H9 (cell line): ENCODE data around the gene NOS1AP. TPM values are rescaled to one million over a fixed set of nuclear protein-coding genes. Genes with fewer than 3 reads are reported as not detected.

Experiments
- DNase-seq: peaks from one replicate; pipeline ENCODE4 v3.0.0-alpha.2; 2017
- H2AFZ ChIP-seq: one replicate; pipeline ENCODE4 v1.6.1; 2013; ENCODE audit warnings: mild to moderate bottlenecking, low read length, control low read depth, moderate library complexity
- H2AK5ac ChIP-seq: 2 replicates; pipeline ENCODE4 v1.6.1; 2013; ENCODE audit warnings: low read length, control low read depth, mixed read lengths; ENCODE audit not compliant: insufficient read length
- H2BK120ac ChIP-seq: one replicate; pipeline ENCODE4 v1.6.1; 2013; ENCODE audit warnings: low read depth, mild to moderate bottlenecking, low read length, control low read depth, inconsistent platforms; ENCODE audit not compliant: poor library complexity, severe bottlenecking
- H2BK12ac ChIP-seq: 2 replicates; pipeline ENCODE4 v1.6.1; 2013; ENCODE audit warnings: low read length, control low read depth, mixed read lengths, low read depth; ENCODE audit not compliant: insufficient read length
- H2BK15ac ChIP-seq: 2 replicates; pipeline ENCODE4 v1.6.1; 2013; ENCODE audit warnings: low read depth, low read length, control low read depth
- H2BK20ac ChIP-seq: one replicate; pipeline ENCODE4 v1.6.1; 2013; ENCODE audit warnings: low read depth, mild to moderate bottlenecking, low read length, control low read depth, inconsistent platforms; ENCODE audit not compliant: poor library complexity, severe bottlenecking
- H2BK5ac ChIP-seq: 2 replicates; pipeline ENCODE4 v1.6.1; 2013; ENCODE audit warnings: low read length, control low read depth, mixed read lengths; ENCODE audit not compliant: insufficient read length
- H3K14ac ChIP-seq: 2 replicates; pipeline ENCODE4 v1.6.1; 2013; ENCODE audit warnings: low read length, control low read depth; ENCODE audit not compliant: insufficient read depth
- H3K18ac ChIP-seq: 2 replicates; pipeline ENCODE4 v1.6.1; 2013; ENCODE audit warnings: low read depth, mild to moderate bottlenecking, mixed read lengths, low read length, control low read depth; ENCODE audit not compliant: insufficient read length
- H3K23ac ChIP-seq: 2 replicates; pipeline ENCODE4 v1.6.1; 2013; ENCODE audit warnings: low read length, control low read depth, mixed read lengths, low read depth; ENCODE audit not compliant: insufficient read length
- H3K23me2 ChIP-seq: 2 replicates; pipeline ENCODE4 v1.6.1; 2013; ENCODE audit warnings: low read depth, mild to moderate bottlenecking, mixed read lengths, low read length, control low read depth; ENCODE audit not compliant: insufficient read length, poor library complexity, severe bottlenecking
- H3K27ac ChIP-seq: 2 replicates; pipeline ENCODE4 v1.5.1; 2013; ENCODE audit warnings: low read length, control low read depth, mixed read lengths, low read depth; ENCODE audit not compliant: insufficient read length
- H3K27me3 ChIP-seq: 2 replicates; pipeline ENCODE4 v1.6.1; 2013; ENCODE audit warnings: low read length, control low read depth, inconsistent platforms; ENCODE audit not compliant: insufficient read depth
- H3K4ac ChIP-seq: 2 replicates; pipeline ENCODE4 v1.6.1; 2013; ENCODE audit warnings: low read depth, mild to moderate bottlenecking, control low read depth, inconsistent platforms, low read length, moderate library complexity
- H3K4me1 ChIP-seq: 2 replicates; pipeline ENCODE4 v1.6.1; 2013; ENCODE audit warnings: low read length, control low read depth, inconsistent platforms; ENCODE audit not compliant: insufficient read depth
- H3K4me2 ChIP-seq: 2 replicates; pipeline ENCODE4 v1.6.1; 2013; ENCODE audit warnings: low read length, control low read depth, mixed read lengths; ENCODE audit not compliant: insufficient read length, insufficient read depth
- H3K56ac ChIP-seq: 2 replicates; pipeline ENCODE4 v1.6.1; 2013; ENCODE audit warnings: low read depth, mild to moderate bottlenecking, mixed read lengths, low read length, control low read depth; ENCODE audit not compliant: insufficient read length
- H3K79me1 ChIP-seq: 2 replicates; pipeline ENCODE4 v1.6.1; 2013; ENCODE audit warnings: low read depth, mild to moderate bottlenecking, moderate library complexity, low read length, control low read depth, inconsistent platforms; ENCODE audit not compliant: insufficient read depth, poor library complexity, severe bottlenecking
- H3K79me2 ChIP-seq: 2 replicates; pipeline ENCODE4 v1.6.1; 2013; ENCODE audit warnings: low read length, control low read depth, inconsistent platforms; ENCODE audit not compliant: insufficient read depth
- H3K9ac ChIP-seq: 2 replicates; pipeline ENCODE4 v1.6.1; 2013; ENCODE audit warnings: low read length, control low read depth, mixed read lengths; ENCODE audit not compliant: insufficient read length; ENCODE audit errors: extremely low read depth
- H3K9me3 ChIP-seq: one replicate; pipeline ENCODE4 v1.6.1; 2013; ENCODE audit warnings: low read depth, low read length, inconsistent platforms; ENCODE audit not compliant: control insufficient read depth
- H3T11ph ChIP-seq: one replicate; pipeline ENCODE4 v1.6.1; 2013; ENCODE audit warnings: mild to moderate bottlenecking, low read length, control low read depth, inconsistent platforms
- H4K20me1 ChIP-seq: one replicate; pipeline ENCODE4 v1.6.1; 2013; ENCODE audit not compliant: control insufficient read depth, insufficient read length, insufficient read depth
- H4K5ac ChIP-seq: 2 replicates; pipeline ENCODE4 v1.6.1; 2013; ENCODE audit warnings: low read depth, mild to moderate bottlenecking, mixed read lengths, low read length, control low read depth; ENCODE audit not compliant: insufficient read length
- H4K8ac ChIP-seq: replicated peaks from 2 replicates; pipeline ENCODE4 v1.6.1; 2013; ENCODE audit warnings: low read length, control low read depth, mixed read lengths, low read depth; ENCODE audit not compliant: insufficient read length
- H4K91ac ChIP-seq: 2 replicates; pipeline ENCODE4 v1.6.1; 2013; ENCODE audit warnings: low read depth, mild to moderate bottlenecking, moderate library complexity, mixed read lengths, low read length, control low read depth; ENCODE audit not compliant: insufficient read length
- H3K27ac Mint-ChIP-seq, 3 experiments: 2 replicates in 2 of 3; 3 replicates in 1 of 3; pipeline ENCODE4 v1.8.0; 2020 to 2021; ENCODE audit warnings: mixed read lengths in 3 of 3, mild to moderate bottlenecking in 1 of 3, moderate library complexity in 1 of 3
- H3K27me3 Mint-ChIP-seq: 2 replicates; pipeline ENCODE4 v1.8.0; 2021; ENCODE audit warnings: low read depth, mild to moderate bottlenecking, moderate library complexity, mixed read lengths
- H3K36me3 Mint-ChIP-seq, 3 experiments: 2 replicates in 2 of 3; 3 replicates in 1 of 3; pipeline ENCODE4 v1.8.0; 2020 to 2021; ENCODE audit warnings: low read depth in 3 of 3, mixed read lengths in 3 of 3; ENCODE audit not compliant: insufficient read depth in 1 of 3
- H3K4me1 Mint-ChIP-seq, 2 experiments: 2 replicates each; pipeline ENCODE4 v1.8.0; 2020; ENCODE audit warnings: mixed read lengths in 2 of 2
- H3K4me3 Mint-ChIP-seq, 2 experiments: 2 replicates in 1 of 2; 3 replicates in 1 of 2; pipeline ENCODE4 v1.8.0; 2020 to 2021; ENCODE audit warnings: mild to moderate bottlenecking in 2 of 2, mixed read lengths in 2 of 2, moderate library complexity in 1 of 2
- H3K9me3 Mint-ChIP-seq, 2 experiments: 2 replicates in 1 of 2; 3 replicates in 1 of 2; pipeline ENCODE4 v1.8.0; 2020; ENCODE audit warnings: mild to moderate bottlenecking in 2 of 2, mixed read lengths in 2 of 2, moderate library complexity in 1 of 2
- WGBS: extraction: QIAGEN DNeasy Blood & Tissue Kit; methylation state at CpG from one replicate; pipeline ENCODE4 v1.1.7; 2013; ENCODE audit warnings: missing lambda C conversion rate, low lambda C conversion rate, mixed read lengths; ENCODE audit not compliant: insufficient read length; ENCODE audit errors: extremely low coverage; 5-methylcytosine and 5-hydroxymethylcytosine counted together
- total RNA-seq: library from RNA; stranded (reverse); gene quantifications from 2 replicates; pipeline ENCODE4 v1.2.1, GENCODE V29; 2021
- TF ChIP-seq, protein P1 (sequence below): fragments of 200-600 bp; sonication (generic); conservative IDR thresholded peaks from 3 replicates; pipeline ENCODE4 v1.8.0; 2021; ENCODE audit warnings: antibody characterized with exemption, mild to moderate bottlenecking

Gene NOS1AP
- total RNA-seq, 1 experiment from 2014 or later, result 8.4 TPM

DNA sequence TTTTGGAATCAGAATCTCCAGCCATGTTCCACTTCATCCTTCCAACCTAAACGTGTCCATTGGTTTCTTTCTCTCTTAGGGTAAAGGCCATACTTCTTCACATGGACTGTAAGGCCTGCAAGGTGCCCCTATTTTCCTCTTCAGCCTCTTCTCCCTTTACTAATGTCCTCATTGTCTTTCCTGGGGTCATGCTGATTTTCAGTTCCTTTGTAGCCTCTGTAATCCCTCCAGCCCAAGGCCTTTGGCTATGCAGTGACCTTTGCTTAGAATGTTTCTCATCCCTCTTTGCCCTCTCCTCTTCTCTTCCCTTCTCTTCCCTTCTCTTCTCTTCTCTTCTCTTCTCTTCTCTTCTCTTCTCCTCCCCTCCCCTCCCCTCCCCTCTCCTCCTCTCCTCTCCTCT is 194.6 kb downstream of the NOS1AP start:
- Mint-ChIP-seq H3K36me3 (peaks cover 0 to 4% (median 3%) of the 10 kb centered on the region in 3 experiments; a peak in 2 of 7 replicates), H3K27me3 (no peaks in the 10 kb centered on the region), H3K27ac (no peak overlapping the region; a peak in 1 of 7 replicates), H3K4me1 (peaks cover 15 to 19% of the 10 kb centered on the region in 2 experiments), H3K9me3 (peaks cover 0 to 3% of the 10 kb centered on the region in 2 experiments; a peak in 1 of 5 replicates), H3K4me3 (no peak overlapping the region)
- H4K91ac ChIP-seq, result no peak overlapping the region
- H3K79me2 ChIP-seq, result no peaks in the 10 kb centered on the region
- no peaks in the 10 kb centered on the region for H3K23me2 ChIP-seq
- DNase-seq, result no peak
- no peak overlapping the region for H2AK5ac ChIP-seq
- no CpG with 5 or more reads among the region's 1 CpG for WGBS
- no peak overlapping the region for H2BK15ac ChIP-seq
- no peak overlapping the region for H2BK120ac ChIP-seq
- no peak overlapping the region for H3K23ac ChIP-seq
- H3K4ac ChIP-seq, result no peak overlapping the region
- H3K14ac ChIP-seq, result no peak overlapping the region
- no peak overlapping the region for H2AFZ ChIP-seq
- no peak overlapping the region for H2BK12ac ChIP-seq
- H3K9me3 ChIP-seq, result no peaks in the 10 kb centered on the region
- no peaks in the 10 kb centered on the region for H4K20me1 ChIP-seq
- H2BK20ac ChIP-seq, result no peak overlapping the region
- TF ChIP-seq, protein P1, sequence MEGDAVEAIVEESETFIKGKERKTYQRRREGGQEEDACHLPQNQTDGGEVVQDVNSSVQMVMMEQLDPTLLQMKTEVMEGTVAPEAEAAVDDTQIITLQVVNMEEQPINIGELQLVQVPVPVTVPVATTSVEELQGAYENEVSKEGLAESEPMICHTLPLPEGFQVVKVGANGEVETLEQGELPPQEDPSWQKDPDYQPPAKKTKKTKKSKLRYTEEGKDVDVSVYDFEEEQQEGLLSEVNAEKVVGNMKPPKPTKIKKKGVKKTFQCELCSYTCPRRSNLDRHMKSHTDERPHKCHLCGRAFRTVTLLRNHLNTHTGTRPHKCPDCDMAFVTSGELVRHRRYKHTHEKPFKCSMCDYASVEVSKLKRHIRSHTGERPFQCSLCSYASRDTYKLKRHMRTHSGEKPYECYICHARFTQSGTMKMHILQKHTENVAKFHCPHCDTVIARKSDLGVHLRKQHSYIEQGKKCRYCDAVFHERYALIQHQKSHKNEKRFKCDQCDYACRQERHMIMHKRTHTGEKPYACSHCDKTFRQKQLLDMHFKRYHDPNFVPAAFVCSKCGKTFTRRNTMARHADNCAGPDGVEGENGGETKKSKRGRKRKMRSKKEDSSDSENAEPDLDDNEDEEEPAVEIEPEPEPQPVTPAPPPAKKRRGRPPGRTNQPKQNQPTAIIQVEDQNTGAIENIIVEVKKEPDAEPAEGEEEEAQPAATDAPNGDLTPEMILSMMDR, result no peak
- no peak overlapping the region for H3T11ph ChIP-seq
- H3K9ac ChIP-seq, result no peak overlapping the region
- H3K27ac ChIP-seq, result no peak overlapping the region
- no peak overlapping the region for H4K8ac ChIP-seq
- H3K4me1 ChIP-seq, result no peaks in the 10 kb centered on the region
- no peak overlapping the region for H3K56ac ChIP-seq
- no peak overlapping the region for H3K18ac ChIP-seq
- H3K27me3 ChIP-seq, result no peaks in the 10 kb centered on the region
- H2BK5ac ChIP-seq, result no peak overlapping the region
- no peaks in the 10 kb centered on the region for H3K79me1 ChIP-seq
- H4K5ac ChIP-seq, result no peak overlapping the region
- no peak overlapping the region for H3K4me2 ChIP-seq
